ENCODE data around the gene ABHD16B. TPM values are rescaled to one million over a fixed set of nuclear protein-coding genes. Genes with fewer than 3 reads are reported as not detected.
A peak's percentile ranks its signal among the peaks of the same experiment; 100 is the strongest.

ABHD16B gene
- total and polyA plus RNA-seq, 10 of the 15 experiments (the other 5 are each of a cell fraction or from before 2014, with no cell fraction given) = 0.13 TPM; not detected in 9

DNA sequence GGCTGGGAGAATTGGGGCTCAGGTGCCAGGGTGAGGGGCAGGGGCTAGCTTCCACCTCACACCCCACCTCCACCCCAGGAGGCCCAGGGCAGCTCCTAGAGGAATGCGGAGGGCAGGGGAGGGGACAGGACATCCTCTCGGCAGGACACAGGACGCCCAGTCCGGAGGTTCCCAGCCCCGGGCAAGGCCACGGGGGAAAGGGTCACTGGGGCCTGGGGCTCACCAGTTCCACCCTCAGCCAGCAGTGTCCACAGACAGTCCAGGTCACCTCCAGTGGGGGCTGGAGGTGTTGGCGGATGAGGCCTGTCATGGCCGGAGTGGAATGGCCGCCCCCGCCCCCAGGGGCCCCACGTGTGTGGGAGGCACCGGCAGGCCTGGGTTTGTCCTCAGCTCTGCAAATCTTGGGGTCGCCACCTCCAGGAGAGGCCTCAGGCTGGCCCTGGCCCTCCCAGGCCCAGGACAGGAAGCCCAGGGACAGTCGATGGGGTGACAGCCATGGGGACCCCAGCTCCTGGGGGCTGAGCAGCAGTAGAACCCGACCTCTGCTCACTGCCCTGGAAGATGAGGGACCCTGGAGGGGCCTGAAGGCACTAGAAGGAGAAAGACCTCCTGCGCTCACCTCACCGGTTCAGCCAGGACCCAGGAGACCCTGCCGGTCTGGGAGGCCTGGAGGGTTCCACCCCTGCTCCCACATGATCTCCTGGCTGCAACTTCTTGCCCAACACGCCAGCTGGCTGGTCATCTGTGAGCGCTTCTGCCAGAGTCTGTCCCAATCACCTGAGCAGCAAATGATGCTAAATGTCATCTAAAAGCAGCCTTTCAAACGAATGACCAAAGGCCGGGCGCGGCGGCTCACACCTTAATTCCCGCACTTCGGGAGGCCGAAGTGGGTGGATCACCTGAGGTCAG is 13.0 kb upstream of the ABHD16B start:
- ChIA-PET RAD21 (ENCODE audit: unreplicated experiment) (interaction anchor here (0.8 kb wide), 2 partner anchors 10 to 311 kb away, joined by 3 to 4 read pairs; partner anchors contain the start of gene PTK6), POLR2A (interaction anchor here (0.5 to 0.6 kb wide), 2 partner anchors 21 to 42 kb away, joined by 3 to 4 read pairs; no protein-coding TSS in a partner anchor), SMC1A (ENCODE audit: uncharacterized antibody, unreplicated experiment) (interaction anchor here (0.5 kb wide), 1 partner anchor 126 kb away, joined by 3 read pairs; no protein-coding TSS in a partner anchor), CTCF (interaction anchor here (1.0 kb wide), 1 partner anchor 139 kb away, joined by 4 read pairs; no protein-coding TSS in a partner anchor)
- peaks cover 35% of the 10 kb centered on the region for H3K4me1 ChIP-seq (ENCODE audit: control insufficient read depth, insufficient read depth, low read length)
- peaks cover 0 to 1% of the 10 kb centered on the region in 2 experiments; a peak in 2 of 4 replicates for H3K27me3 ChIP-seq (replicated peaks in 1 of 2; ENCODE audit: control insufficient read depth in 2 of 2, insufficient read depth in 2 of 2, low read length in 1 of 2)
- no peak overlapping the region for H3K9ac ChIP-seq (ENCODE audit: control insufficient read depth, insufficient read depth, low read length)
- BruUV-seq (replicated peaks) = no TSS peak
- ATAC-seq = no peak
- FAIRE-seq = no peak
- no peak overlapping the region for H3K4me3 ChIP-seq
- no peaks in the 10 kb centered on the region for H3K79me2 ChIP-seq (ENCODE audit: control insufficient read depth, insufficient read depth, low read length)
- no peaks in the 10 kb centered on the region for H3K9me3 ChIP-seq (replicated peaks; ENCODE audit: control insufficient read depth, insufficient read depth, low read length)
- H2AFZ ChIP-seq (ENCODE audit: control insufficient read depth, low read depth, low read length) = no peak overlapping the region
- WGBS (ENCODE audit: insufficient coverage, insufficient replicate concordance, low lambda C conversion rate, missing lambda C conversion rate) = 66% methylated on average over 28 of the region's 28 CpGs
- no peak for TF ChIP-seq IKZF1 (conservative IDR thresholded peaks at IDR 0.05)
- peak in 1 of 2 experiments; percentile 52; a peak in 1 of 3 replicates for TF ChIP-seq EGR1 (IDR thresholded peaks at IDR 0.05; ENCODE audit: borderline replicate concordance in 1 of 2, low read depth in 2 of 2, low read length in 2 of 2)
- DNase-seq (ENCODE audit: low read depth, low spot score) = no peak
- H4K20me1 ChIP-seq (ENCODE audit: control insufficient read depth, insufficient read depth) = no peaks in the 10 kb centered on the region
- in situ Hi-C loops (cut with MboI) = no loop called here
- no peak overlapping the region for H3K27ac ChIP-seq (ENCODE audit: control insufficient read depth, insufficient read depth)
- intact Hi-C loops (cut with micrococcal nuclease; ENCODE audit: unreplicated experiment) = no loop called here
- no peaks in the 10 kb centered on the region for H3K36me3 ChIP-seq (ENCODE audit: control insufficient read depth in 2 of 2, insufficient read depth in 2 of 2, low read length in 1 of 2)
- 0 out of 2 replicates have a peak overlapping the region, but pooled peaks have one; percentile 8 for H3K4me2 ChIP-seq (ENCODE audit: control insufficient read depth, insufficient read depth)
